ENCODE results near the gene GRID1.

Gene GRID1

GRCh38 chr10:86374664-86375063 lies 8.1 kb upstream of the GRID1 start:
- H3K4me3 ChIP-seq (ENCODE audit: low read length): no peak overlapping the region
- TF ChIP-seq, protein P1, sequence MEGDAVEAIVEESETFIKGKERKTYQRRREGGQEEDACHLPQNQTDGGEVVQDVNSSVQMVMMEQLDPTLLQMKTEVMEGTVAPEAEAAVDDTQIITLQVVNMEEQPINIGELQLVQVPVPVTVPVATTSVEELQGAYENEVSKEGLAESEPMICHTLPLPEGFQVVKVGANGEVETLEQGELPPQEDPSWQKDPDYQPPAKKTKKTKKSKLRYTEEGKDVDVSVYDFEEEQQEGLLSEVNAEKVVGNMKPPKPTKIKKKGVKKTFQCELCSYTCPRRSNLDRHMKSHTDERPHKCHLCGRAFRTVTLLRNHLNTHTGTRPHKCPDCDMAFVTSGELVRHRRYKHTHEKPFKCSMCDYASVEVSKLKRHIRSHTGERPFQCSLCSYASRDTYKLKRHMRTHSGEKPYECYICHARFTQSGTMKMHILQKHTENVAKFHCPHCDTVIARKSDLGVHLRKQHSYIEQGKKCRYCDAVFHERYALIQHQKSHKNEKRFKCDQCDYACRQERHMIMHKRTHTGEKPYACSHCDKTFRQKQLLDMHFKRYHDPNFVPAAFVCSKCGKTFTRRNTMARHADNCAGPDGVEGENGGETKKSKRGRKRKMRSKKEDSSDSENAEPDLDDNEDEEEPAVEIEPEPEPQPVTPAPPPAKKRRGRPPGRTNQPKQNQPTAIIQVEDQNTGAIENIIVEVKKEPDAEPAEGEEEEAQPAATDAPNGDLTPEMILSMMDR (IDR thresholded peaks at IDR 0.05; ENCODE audit: insufficient read depth, low read depth, low read length, missing control alignments): no peak
- no peak for DNase-seq (ENCODE audit: low read depth)

DNA sequence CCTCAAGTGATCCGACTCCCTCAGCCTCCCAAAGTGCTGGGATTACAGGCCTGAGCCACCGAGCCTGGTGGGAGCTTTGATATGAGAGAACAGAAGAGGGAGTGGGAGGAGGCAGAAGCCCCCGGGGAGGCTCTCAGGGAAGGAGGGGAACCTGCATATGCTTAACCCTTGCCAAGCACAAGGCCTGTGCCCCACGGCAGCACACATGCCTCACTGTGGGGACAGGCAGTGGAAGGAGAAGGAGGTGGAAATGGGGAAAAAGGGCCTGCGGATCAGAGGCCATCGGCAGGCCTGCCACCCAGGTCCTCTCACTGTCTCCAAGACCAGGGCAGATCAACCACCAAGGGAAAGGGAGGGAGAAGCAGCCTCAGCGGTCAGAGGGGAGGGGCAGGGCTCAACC lies 7.2 kb upstream of the GRID1 start:
- TF ChIP-seq, protein P1 (IDR thresholded peaks at IDR 0.05; ENCODE audit: insufficient read depth, low read depth, low read length, missing control alignments): no peak
- DNase-seq (ENCODE audit: low read depth): no peak
- H3K4me3 ChIP-seq (ENCODE audit: low read length): no peak overlapping the region

DNA sequence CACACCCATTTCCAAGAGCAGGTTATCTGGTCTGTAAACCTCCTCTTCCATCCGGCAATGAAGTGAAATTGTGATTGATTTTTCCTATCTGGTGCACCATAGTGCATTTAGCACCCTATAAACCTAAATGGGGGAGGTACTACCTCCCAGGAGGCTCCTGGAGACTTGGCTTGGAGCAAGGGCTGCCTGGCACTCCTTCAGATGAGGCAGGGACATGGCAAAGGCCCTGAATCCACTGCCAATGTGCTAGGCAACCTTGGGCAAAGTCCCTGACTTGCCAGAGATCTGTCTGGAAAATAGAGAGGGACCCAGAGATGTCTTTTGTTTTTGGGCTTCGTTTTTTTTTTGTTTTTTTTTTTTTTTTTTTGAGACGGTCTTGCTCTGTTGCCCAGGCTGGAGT lies 6.7 kb upstream of the GRID1 start:
- no peak for DNase-seq (ENCODE audit: low read depth)
- TF ChIP-seq, protein P1 (IDR thresholded peaks at IDR 0.05; ENCODE audit: insufficient read depth, low read depth, low read length, missing control alignments): no peak
- no peak overlapping the region for H3K4me3 ChIP-seq (ENCODE audit: low read length)

GRCh38 chr10:86372784-86373239 lies 6.2 kb upstream of the GRID1 start:
- TF ChIP-seq, protein P1 (IDR thresholded peaks at IDR 0.05; ENCODE audit: insufficient read depth, low read depth, low read length, missing control alignments): no peak
- H3K4me3 ChIP-seq (ENCODE audit: low read length): no peak overlapping the region
- DNase-seq (ENCODE audit: low read depth): no peak

GRCh38 chr10:86372119-86372783 lies 5.7 kb upstream of the GRID1 start:
- DNase-seq (ENCODE audit: low read depth): no peak
- no peak overlapping the region for H3K4me3 ChIP-seq (ENCODE audit: low read length)
- TF ChIP-seq, protein P1 (IDR thresholded peaks at IDR 0.05; ENCODE audit: insufficient read depth, low read depth, low read length, missing control alignments): no peak

GRCh38 chr10:86371691-86372090 lies 5.1 kb upstream of the GRID1 start:
- no peak overlapping the region for H3K4me3 ChIP-seq (ENCODE audit: low read length)
- DNase-seq (ENCODE audit: low read depth): no peak
- TF ChIP-seq, protein P1 (IDR thresholded peaks at IDR 0.05; ENCODE audit: insufficient read depth, low read depth, low read length, missing control alignments): no peak

GRCh38 chr10:86371116-86371515 lies 4.5 kb upstream of the GRID1 start:
- no peak for DNase-seq (ENCODE audit: low read depth)
- no peak overlapping the region for H3K4me3 ChIP-seq (ENCODE audit: low read length)
- TF ChIP-seq, protein P1 (IDR thresholded peaks at IDR 0.05; ENCODE audit: insufficient read depth, low read depth, low read length, missing control alignments): no peak
